ENCODE data around the gene RAP2C.

DNA sequence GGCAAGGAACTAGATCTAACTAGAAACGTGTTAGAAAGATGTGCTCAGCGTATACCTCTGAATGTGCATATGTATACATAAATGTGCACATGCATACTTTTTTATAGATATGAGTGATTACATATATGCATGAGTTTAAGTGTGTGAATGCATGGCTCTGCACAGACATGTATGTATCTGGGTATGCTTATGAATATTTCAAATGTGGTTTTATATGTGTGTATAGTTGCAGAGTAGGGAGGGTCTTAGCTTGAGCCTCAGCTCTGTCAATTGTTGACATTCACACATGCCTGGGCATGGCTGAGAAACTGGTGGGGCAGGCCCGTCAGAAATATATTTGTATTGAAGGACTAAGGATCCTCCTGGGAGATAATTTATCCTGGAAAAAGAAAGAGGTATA, 31.1 kb downstream of the RAP2C start:
- TF ChIP-seq POLR2A (IDR thresholded peaks at IDR 0.05), result no peak
- TF ChIP-seq, protein P1, sequence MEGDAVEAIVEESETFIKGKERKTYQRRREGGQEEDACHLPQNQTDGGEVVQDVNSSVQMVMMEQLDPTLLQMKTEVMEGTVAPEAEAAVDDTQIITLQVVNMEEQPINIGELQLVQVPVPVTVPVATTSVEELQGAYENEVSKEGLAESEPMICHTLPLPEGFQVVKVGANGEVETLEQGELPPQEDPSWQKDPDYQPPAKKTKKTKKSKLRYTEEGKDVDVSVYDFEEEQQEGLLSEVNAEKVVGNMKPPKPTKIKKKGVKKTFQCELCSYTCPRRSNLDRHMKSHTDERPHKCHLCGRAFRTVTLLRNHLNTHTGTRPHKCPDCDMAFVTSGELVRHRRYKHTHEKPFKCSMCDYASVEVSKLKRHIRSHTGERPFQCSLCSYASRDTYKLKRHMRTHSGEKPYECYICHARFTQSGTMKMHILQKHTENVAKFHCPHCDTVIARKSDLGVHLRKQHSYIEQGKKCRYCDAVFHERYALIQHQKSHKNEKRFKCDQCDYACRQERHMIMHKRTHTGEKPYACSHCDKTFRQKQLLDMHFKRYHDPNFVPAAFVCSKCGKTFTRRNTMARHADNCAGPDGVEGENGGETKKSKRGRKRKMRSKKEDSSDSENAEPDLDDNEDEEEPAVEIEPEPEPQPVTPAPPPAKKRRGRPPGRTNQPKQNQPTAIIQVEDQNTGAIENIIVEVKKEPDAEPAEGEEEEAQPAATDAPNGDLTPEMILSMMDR (IDR thresholded peaks at IDR 0.05), result no peak

Data from transverse colon (tissue), 3 donors.